ENCODE measurements around the gene HMGN1.

DNA sequence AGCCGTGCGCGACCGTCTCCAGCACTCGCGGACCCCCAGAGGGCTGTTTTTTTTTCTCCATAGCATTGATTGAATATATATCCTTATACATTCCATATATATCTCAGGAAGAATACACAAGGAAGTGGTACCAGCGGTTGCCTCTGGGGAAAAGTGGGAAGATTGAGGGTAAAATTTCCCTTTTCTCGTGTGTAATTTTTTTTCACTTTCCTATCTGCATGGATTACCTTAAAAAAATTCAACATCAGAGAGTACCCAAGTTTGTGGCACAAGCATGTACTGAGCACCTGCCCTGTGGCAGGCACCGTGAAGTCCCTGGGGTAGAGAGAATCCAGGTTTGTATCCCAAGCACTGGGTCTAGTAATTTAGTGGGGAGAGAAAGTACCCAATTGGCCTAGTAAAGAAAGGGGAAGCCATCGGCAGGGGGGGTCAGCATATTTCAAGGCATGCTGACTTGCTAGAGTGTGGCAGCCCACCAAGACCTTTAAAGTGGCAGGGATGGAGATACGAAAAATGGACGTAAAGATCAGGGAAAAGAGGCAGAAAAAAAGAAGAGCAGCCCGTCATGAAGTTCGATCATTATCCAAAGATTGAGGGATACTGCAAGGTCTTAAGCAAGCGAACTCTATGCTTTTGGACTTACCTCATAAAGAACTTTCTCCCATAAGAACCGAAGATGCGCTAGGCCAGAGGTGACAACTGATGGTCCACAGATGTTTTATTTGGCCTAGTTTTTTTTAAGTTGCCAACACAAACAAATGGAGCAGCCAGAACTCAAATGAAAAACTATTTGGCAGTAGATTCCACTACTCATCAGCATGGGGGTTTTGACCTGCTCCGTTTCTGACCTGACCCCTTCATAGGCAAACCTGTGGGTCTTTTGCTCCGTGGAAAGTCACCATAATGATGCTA, 1.5 kb upstream of the HMGN1 start:
- TF ChIP-seq CTCF (IDR thresholded peaks at IDR 0.05; ENCODE audit: low read length) (no peak), EZH2 (IDR thresholded peaks at IDR 0.05; ENCODE audit: borderline replicate concordance, low read length) (no peak)
